Measurements from ENCODE around the gene MAEL.

DNA sequence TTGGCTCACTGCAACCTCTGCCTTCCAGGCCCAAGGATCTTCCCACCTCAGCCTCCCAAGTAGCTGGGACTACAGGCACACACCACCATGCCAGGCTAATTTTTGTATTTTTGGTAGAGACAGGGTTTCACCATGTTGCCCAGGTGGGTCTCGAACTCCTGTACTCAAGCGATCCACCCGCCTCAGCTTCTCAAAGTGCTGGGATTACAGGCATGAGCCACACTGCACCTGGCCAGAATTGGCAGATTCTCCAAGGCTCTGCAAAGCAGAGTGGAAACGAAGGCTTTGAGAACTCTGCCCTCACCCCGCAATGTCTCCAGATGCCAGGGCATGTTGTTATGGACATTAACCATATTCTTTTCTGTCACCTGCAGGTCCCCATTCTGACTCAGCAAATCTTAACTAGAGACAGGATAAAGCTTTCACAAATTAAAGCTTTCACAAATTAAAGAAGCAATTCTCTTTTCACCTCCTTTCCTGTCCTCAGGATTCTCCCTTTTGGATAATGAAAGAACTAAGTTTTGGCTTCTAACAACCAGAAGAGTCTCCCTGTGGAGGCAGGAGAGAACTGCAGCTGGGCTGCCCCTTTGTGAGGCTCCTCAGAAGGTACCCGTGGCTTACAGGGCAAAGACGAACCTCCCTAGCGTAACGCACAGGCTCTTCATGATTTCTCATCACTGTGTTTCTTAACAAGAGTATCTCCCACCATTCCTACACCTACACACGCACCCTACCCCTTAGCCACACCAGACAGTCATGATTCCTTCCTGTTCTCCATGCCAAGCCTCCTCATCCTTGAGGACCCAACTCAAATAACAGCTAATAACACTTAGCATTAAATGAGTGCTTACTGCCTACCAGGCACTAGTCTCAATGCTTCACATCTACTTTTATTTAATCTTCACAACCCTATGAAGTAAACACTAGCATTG lies 71.3 kb downstream of the MAEL start:
- no peak for TF ChIP-seq EZH2 (IDR thresholded peaks at IDR 0.05; ENCODE audit: low read depth, unreplicated experiment)
- TF ChIP-seq CTCF (conservative IDR thresholded peaks at IDR 0.05; ENCODE audit: low read depth in 2 of 2): peak; percentile 29 to 38; a peak in 3 of 4 replicates
- TF ChIP-seq ZNF331 (CRISPR knock-in tag; IDR thresholded peaks at IDR 0.05; ENCODE audit: low read depth): no peak
- no peak for TF ChIP-seq JUNB (IDR thresholded peaks at IDR 0.05; ENCODE audit: unreplicated experiment)
- TF ChIP-seq POLR2AphosphoS5 (IDR thresholded peaks at IDR 0.05; ENCODE audit: low read depth): no peak
- no peak for TF ChIP-seq CREB1 (CRISPR knock-in tag; IDR thresholded peaks at IDR 0.05; ENCODE audit: low read depth)
- TF ChIP-seq, protein P1, sequence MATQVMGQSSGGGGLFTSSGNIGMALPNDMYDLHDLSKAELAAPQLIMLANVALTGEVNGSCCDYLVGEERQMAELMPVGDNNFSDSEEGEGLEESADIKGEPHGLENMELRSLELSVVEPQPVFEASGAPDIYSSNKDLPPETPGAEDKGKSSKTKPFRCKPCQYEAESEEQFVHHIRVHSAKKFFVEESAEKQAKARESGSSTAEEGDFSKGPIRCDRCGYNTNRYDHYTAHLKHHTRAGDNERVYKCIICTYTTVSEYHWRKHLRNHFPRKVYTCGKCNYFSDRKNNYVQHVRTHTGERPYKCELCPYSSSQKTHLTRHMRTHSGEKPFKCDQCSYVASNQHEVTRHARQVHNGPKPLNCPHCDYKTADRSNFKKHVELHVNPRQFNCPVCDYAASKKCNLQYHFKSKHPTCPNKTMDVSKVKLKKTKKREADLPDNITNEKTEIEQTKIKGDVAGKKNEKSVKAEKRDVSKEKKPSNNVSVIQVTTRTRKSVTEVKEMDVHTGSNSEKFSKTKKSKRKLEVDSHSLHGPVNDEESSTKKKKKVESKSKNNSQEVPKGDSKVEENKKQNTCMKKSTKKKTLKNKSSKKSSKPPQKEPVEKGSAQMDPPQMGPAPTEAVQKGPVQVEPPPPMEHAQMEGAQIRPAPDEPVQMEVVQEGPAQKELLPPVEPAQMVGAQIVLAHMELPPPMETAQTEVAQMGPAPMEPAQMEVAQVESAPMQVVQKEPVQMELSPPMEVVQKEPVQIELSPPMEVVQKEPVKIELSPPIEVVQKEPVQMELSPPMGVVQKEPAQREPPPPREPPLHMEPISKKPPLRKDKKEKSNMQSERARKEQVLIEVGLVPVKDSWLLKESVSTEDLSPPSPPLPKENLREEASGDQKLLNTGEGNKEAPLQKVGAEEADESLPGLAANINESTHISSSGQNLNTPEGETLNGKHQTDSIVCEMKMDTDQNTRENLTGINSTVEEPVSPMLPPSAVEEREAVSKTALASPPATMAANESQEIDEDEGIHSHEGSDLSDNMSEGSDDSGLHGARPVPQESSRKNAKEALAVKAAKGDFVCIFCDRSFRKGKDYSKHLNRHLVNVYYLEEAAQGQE (IDR thresholded peaks at IDR 0.05; ENCODE audit: unreplicated experiment): no peak
- TF ChIP-seq ETS1 (IDR thresholded peaks at IDR 0.05): no peak
- TF ChIP-seq EZH2phosphoT487 (IDR thresholded peaks at IDR 0.05; ENCODE audit: unreplicated experiment): no peak
- no peak for TF ChIP-seq ZNF114 (CRISPR knock-in tag; IDR thresholded peaks at IDR 0.05)
- no peak for TF ChIP-seq ZNF462 (CRISPR knock-in tag; IDR thresholded peaks at IDR 0.05)
